ENCODE measurements around the gene CLNS1A. TPM values are rescaled to one million over a fixed set of nuclear protein-coding genes. Genes with fewer than 3 reads are reported as not detected.

CLNS1A gene
- total RNA-seq, 4 donors from 2014 or later: 87.9 to 177 (median 114) TPM

DNA sequence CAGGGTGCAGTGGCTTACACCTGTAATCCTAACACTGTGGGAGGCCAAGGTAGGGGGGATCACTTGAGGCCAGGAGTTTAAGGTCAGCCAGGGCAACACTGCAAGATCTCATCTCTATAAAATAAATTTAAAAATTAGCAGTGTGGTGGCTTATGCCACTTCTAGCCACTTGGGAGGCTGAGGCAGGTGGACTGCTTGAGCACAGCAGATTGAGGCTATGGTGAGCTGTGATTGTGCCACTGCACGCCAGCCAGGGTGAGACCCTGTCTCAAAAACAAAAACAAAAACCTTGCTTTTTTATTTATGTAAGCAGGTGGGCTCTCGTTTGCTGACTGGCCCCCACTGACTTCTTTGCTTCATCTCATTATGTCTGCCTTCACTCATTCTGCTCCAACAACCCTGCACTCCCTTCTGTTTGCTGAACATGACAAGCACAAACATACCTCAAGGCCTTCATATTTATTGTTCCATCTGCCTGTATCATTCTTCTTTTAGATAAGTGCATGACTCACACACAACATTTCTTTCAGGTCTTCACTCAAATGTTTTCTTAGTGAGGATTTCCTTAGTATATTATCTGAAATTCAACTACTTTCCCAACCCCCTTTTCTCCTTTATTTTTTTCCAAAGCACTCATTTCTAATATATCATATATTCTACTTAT lies 32.4 kb upstream of the CLNS1A start:
- Histone ChIP-seq H3K27ac (peak overlapping the region; percentile 60), H3K27me3 (no peaks in the 10 kb centered on the region), H3K9me3 (no peaks in the 10 kb centered on the region), H3K36me3 (no peaks in the 10 kb centered on the region), H3K4me3 (no peak overlapping the region), H3K4me1 (no peaks in the 10 kb centered on the region)
- no peak for DNase-seq
- intact Hi-C loops (cut with DNase I; ENCODE audit: low total_unique reads): no loop called here
- no peak for TF ChIP-seq POLR2A (IDR thresholded peaks at IDR 0.05)
- TF ChIP-seq, protein P1, sequence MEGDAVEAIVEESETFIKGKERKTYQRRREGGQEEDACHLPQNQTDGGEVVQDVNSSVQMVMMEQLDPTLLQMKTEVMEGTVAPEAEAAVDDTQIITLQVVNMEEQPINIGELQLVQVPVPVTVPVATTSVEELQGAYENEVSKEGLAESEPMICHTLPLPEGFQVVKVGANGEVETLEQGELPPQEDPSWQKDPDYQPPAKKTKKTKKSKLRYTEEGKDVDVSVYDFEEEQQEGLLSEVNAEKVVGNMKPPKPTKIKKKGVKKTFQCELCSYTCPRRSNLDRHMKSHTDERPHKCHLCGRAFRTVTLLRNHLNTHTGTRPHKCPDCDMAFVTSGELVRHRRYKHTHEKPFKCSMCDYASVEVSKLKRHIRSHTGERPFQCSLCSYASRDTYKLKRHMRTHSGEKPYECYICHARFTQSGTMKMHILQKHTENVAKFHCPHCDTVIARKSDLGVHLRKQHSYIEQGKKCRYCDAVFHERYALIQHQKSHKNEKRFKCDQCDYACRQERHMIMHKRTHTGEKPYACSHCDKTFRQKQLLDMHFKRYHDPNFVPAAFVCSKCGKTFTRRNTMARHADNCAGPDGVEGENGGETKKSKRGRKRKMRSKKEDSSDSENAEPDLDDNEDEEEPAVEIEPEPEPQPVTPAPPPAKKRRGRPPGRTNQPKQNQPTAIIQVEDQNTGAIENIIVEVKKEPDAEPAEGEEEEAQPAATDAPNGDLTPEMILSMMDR (IDR thresholded peaks at IDR 0.05): no peak

DNA sequence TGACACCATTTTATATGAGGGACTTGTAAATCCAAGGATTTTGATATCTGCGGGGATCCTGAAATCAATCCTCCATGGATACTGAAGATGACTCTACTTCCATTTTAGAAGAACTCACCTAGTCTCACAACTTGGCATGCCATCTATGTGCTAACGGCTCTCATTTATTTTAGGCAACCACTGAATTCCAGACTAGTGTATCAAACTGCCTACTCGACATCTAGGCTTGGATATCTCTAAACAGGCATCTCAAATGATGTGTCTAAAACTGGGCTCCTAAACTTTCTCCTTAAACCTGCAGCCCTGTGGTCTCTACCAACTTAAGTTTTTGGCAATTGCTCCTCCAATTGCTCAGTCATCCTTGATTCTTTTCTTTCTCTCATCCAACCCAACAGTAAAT lies 31.2 kb upstream of the CLNS1A start:
- intact Hi-C loops (cut with DNase I; ENCODE audit: low total_unique reads): no loop called here
- H3K4me3 ChIP-seq: no peak overlapping the region
- H3K27me3 ChIP-seq: no peaks in the 10 kb centered on the region
- H3K36me3 ChIP-seq: no peaks in the 10 kb centered on the region
- no peak for DNase-seq
- no peak for TF ChIP-seq POLR2A (IDR thresholded peaks at IDR 0.05)
- TF ChIP-seq, protein P1 (IDR thresholded peaks at IDR 0.05): no peak
- no peaks in the 10 kb centered on the region for H3K4me1 ChIP-seq
- H3K27ac ChIP-seq: no peak overlapping the region
- no peaks in the 10 kb centered on the region for H3K9me3 ChIP-seq

DNA sequence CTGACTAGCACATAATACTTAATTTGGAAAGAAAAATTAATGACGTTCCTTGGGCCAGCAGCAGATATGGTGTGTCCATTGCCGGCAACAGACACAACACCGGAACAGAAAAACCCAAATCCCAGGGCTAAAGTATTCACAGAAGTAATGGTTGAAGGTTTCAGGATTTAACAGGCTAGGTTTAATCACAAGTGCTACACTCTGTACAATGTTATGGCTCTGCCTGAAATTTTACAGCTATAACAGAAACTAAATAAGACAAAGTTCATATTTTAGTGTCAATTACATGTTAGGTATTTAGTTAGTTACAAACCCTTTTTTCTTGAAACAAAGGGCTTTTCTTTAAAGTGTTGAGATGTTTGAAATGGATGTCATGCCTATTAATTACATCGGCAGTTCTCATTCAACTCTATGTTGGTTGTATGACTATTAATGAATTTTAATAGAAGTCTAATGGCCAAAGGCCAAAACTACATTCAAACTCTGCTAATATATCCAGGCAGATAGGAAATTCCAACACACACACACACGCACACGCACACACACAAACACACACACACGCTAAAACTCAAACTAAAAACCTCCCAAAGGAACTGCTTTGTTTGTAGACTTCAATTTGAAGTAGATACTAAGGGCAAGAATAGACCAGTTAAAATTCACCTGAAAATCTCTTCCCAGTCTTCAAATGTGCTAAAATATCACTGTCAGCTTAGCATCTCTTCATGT lies 27.8 kb upstream of the CLNS1A start:
- no peak for TF ChIP-seq POLR2A (IDR thresholded peaks at IDR 0.05)
- TF ChIP-seq, protein P1 (IDR thresholded peaks at IDR 0.05): no peak
- DNase-seq: no peak
- H3K27me3 ChIP-seq: no peaks in the 10 kb centered on the region
- H3K9me3 ChIP-seq: no peaks in the 10 kb centered on the region
- intact Hi-C loops (cut with DNase I; ENCODE audit: low total_unique reads): no loop called here
- H3K4me1 ChIP-seq: no peaks in the 10 kb centered on the region
- H3K4me3 ChIP-seq: no peak overlapping the region
- H3K27ac ChIP-seq: no peak overlapping the region
- no peaks in the 10 kb centered on the region for H3K36me3 ChIP-seq

DNA sequence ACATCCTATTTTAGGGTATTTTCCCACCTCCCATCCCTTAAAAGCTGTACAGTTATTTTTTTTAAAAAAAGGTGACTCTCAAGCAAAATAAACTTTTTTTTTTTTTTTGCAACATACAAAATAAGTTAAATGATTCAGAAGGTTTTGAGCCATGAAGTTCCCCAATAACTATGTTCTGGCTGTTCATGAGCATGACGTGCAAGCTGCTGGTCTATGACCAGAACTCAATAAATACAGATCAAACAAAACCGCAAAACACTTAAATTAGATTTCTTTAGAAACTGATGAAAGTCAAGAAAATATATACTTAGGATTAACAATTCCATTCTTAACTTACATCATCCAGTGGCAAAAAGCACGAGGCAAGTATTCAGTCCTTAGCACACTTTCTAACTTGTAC lies 24.1 kb upstream of the CLNS1A start:
- Histone ChIP-seq H3K9me3 (no peaks in the 10 kb centered on the region), H3K4me3 (no peak overlapping the region), H3K4me1 (no peaks in the 10 kb centered on the region), H3K36me3 (no peaks in the 10 kb centered on the region), H3K27ac (no peak overlapping the region), H3K27me3 (no peaks in the 10 kb centered on the region)
- TF ChIP-seq, protein P1 (IDR thresholded peaks at IDR 0.05): no peak
- TF ChIP-seq POLR2A (IDR thresholded peaks at IDR 0.05): no peak
- DNase-seq: no peak
- intact Hi-C loops (cut with DNase I; ENCODE audit: low total_unique reads): no loop called here

DNA sequence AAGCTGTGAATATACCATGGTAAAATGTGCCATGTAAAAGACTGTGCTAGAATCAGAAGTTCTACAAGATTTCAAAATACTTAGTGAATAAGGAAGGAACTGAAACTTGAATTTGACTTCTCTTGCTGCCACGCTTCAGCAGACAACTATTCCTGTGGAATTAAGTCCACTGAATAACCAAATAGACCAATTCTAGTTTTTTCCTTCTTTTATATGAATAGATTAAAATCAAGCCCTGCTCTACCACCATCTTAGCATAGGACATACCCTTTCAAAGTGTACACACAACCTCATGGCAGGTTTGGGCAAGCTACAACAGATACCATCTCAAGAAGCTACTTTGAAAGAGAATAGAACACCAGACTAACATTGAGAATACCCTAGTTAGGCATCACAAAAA lies 23.4 kb upstream of the CLNS1A start:
- Histone ChIP-seq H3K4me3 (no peak overlapping the region), H3K9me3 (no peaks in the 10 kb centered on the region), H3K36me3 (no peaks in the 10 kb centered on the region), H3K27ac (no peak overlapping the region), H3K4me1 (no peaks in the 10 kb centered on the region), H3K27me3 (no peaks in the 10 kb centered on the region)
- DNase-seq: no peak
- TF ChIP-seq POLR2A (IDR thresholded peaks at IDR 0.05): no peak
- TF ChIP-seq, protein P1 (IDR thresholded peaks at IDR 0.05): no peak
- intact Hi-C loops (cut with DNase I; ENCODE audit: low total_unique reads): no loop called here
